Activated effector memory CD4-positive, alpha-beta T cell treated with Interleukin-2 at 50 U/mL for 16 hours (primary cell): ENCODE data around the gene C1QTNF1.

Experiments used
- DNase-seq: peaks from one replicate; pipeline ENCODE4 v3.0.0-alpha.2; 2020

C1QTNF1 gene

DNA sequence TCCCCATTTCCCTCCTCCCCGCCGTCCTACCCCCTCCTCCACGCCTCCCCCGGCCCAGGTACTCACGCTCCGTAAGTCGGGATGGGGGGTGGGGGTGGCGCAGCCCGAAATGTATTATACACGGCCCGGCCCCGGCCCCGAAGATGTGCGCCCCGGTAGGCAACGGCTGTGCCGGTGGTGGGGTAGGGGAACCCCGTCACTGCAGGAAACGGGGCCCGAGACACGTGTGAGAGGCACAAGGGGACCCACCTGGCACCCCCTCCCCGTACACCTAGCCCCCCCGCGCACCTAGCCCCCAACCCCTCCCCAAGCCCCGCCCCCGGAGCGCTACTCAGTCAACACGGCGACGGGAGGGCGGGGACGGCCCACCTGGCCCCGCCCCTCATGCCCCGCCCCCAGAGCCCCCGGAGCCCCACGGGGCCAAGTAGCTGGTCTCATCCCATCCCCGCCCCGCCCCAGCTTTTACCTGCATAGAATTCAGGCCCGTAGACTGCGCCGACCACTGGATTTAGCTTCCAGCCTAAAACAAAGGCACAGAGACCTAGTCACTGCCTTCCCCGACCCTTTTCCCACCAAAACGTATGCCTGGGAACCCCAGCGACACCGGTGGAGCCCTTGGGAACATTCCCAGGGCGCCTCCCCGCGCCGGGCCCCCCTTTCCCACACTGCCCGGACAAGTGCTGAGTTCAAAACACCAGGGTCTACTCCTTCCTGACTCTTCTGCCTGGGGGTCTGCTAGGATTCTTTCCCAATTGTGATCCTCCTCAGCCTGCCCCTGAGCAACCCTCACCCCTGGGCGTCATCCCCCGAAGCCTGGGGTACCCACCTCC is 73.5 kb downstream of the C1QTNF1 start:
- DNase-seq = no peak

- DNase-seq = no peak
Observed at GRCh38 chr17:79098282-79098867, 74.4 kb downstream of the C1QTNF1 start.
